Vagina (tissue), 2 donors: ENCODE measurements around the gene C1QA.

ENCODE experiments used
- CTCF ChIP-seq, 3 experiments: fragments of 450-650 bp in 2 of 3; fragments of 200-600 bp in 1 of 3; sonication (generic) in 1 of 3; IDR thresholded peaks; one replicate each; pipeline ENCODE4 v1.5.1; 2017 to 2019; ENCODE audit warnings: antibody characterized with exemption in 3 of 3, mild to moderate bottlenecking in 2 of 3, moderate library complexity in 2 of 3
- POLR2AphosphoS5 ChIP-seq, 2 donors: sonication (generic); formaldehyde crosslinking; IDR thresholded peaks; one replicate each; pipeline ENCODE4 v1.9.0; 2017; ENCODE audit warnings: antibody characterized with exemption in 2 of 2, mild to moderate bottlenecking in 2 of 2, low read depth in 1 of 2; ENCODE audit not compliant: insufficient read depth in 1 of 2

- TF ChIP-seq POLR2AphosphoS5 (IDR thresholded peaks at IDR 0.05; ENCODE audit: insufficient read depth in 1 of 2, low read depth in 1 of 2) = no peak
- TF ChIP-seq CTCF (IDR thresholded peaks at IDR 0.05) = no peak
Measured at GRCh38 chr1:22685591-22686059, 49.2 kb downstream of the C1QA start.
